Endothelial cell (in vitro differentiated cells): ENCODE measurements around the gene TTC38. TPM values are rescaled to one million over a fixed set of nuclear protein-coding genes. Genes with fewer than 3 reads are reported as not detected.

Experiments used
- DNase-seq: peaks from one replicate; pipeline ENCODE4 v3.0.0; 2021; ENCODE audit warnings: low spot score
- H3K27ac Mint-ChIP-seq: one replicate; pipeline ENCODE4 v1.8.0; 2021; ENCODE audit warnings: mixed read lengths, inconsistent platforms; ENCODE audit not compliant: unreplicated experiment
- H3K27me3 Mint-ChIP-seq: one replicate; pipeline ENCODE4 v1.8.0; 2021; ENCODE audit warnings: mild to moderate bottlenecking, moderate library complexity, mixed read lengths, inconsistent platforms; ENCODE audit not compliant: unreplicated experiment
- H3K36me3 Mint-ChIP-seq: one replicate; pipeline ENCODE4 v1.8.0; 2021; ENCODE audit warnings: mild to moderate bottlenecking, low read depth, mixed read lengths, inconsistent platforms; ENCODE audit not compliant: unreplicated experiment
- H3K4me1 Mint-ChIP-seq: one replicate; pipeline ENCODE4 v1.8.0; 2021; ENCODE audit warnings: mild to moderate bottlenecking, mixed read lengths, inconsistent platforms; ENCODE audit not compliant: unreplicated experiment
- H3K4me3 Mint-ChIP-seq: one replicate; pipeline ENCODE4 v1.8.0; 2021; ENCODE audit warnings: mild to moderate bottlenecking, mixed read lengths, inconsistent platforms; ENCODE audit not compliant: unreplicated experiment
- H3K9me3 Mint-ChIP-seq: one replicate; pipeline ENCODE4 v1.8.0; 2021; ENCODE audit warnings: mixed read lengths, inconsistent platforms; ENCODE audit not compliant: unreplicated experiment
- CTCF ChIP-seq: fragments of 200-600 bp; sonication (generic); IDR thresholded peaks from one replicate; pipeline ENCODE4 v1.5.0; 2021; ENCODE audit warnings: antibody characterized with exemption; ENCODE audit not compliant: unreplicated experiment
- total RNA-seq: library from RNA; stranded (reverse); fragmentation: NEBNext Ultra II Directional; extraction: Animal tissue kit (Norgen Biotek cat#: 25700); gene quantifications from one replicate; pipeline ENCODE4 v1.2.1, GENCODE V29; 2021; ENCODE audit not compliant: unreplicated experiment

TTC38 gene
- total RNA-seq, 1 donor from 2014 or later: 24.6 TPM

GRCh38 chr22:46250035-46250782 lies 17.6 kb upstream of the TTC38 start, which contains the start of gene CDPF1:
Gene CDPF1, minus strand, starts transcription at chr22:46250293. Its CDS starts 2,009 bp downstream, at chr22:46248284.
- Mint-ChIP-seq H3K4me1 (peaks cover 5% of the 10 kb centered on the region), H3K4me3 (peak within 1 kb of the TSS; percentile 80), H3K36me3 (no peaks in the 10 kb centered on the region), H3K9me3 (no peaks in the 10 kb centered on the region), H3K27me3 (peaks cover 3% of the 10 kb centered on the region), H3K27ac (no peak within 1 kb of the TSS)
- no peak for TF ChIP-seq CTCF
- peak; percentile 91 for DNase-seq

GRCh38 chr22:46250783-46251125 lies 17.1 kb upstream of the TTC38 start:
- Mint-ChIP-seq H3K9me3 (no peaks in the 10 kb centered on the region), H3K4me1 (peaks cover 5% of the 10 kb centered on the region), H3K4me3 (peak overlapping the region; percentile 80), H3K27me3 (peaks cover 3% of the 10 kb centered on the region), H3K27ac (no peak overlapping the region), H3K36me3 (no peaks in the 10 kb centered on the region)
- TF ChIP-seq CTCF: no peak
- no peak for DNase-seq

GRCh38 chr22:46251266-46251665 lies 16.5 kb upstream of the TTC38 start:
- Mint-ChIP-seq H3K4me1 (peaks cover 5% of the 10 kb centered on the region), H3K27me3 (peaks cover 3% of the 10 kb centered on the region), H3K4me3 (peak overlapping the region; percentile 80), H3K9me3 (no peaks in the 10 kb centered on the region), H3K36me3 (no peaks in the 10 kb centered on the region), H3K27ac (no peak overlapping the region)
- no peak for DNase-seq
- no peak for TF ChIP-seq CTCF

- Mint-ChIP-seq H3K4me1 (peaks cover 5% of the 10 kb centered on the region), H3K9me3 (no peaks in the 10 kb centered on the region), H3K27ac (no peak overlapping the region), H3K4me3 (peak overlapping the region; percentile 80), H3K36me3 (no peaks in the 10 kb centered on the region), H3K27me3 (peaks cover 3% of the 10 kb centered on the region)
- no peak for DNase-seq
- TF ChIP-seq CTCF: no peak
Measured at GRCh38 chr22:46251816-46252380, 15.9 kb upstream of the TTC38 start.

- no peak for DNase-seq
- peaks cover 11% of the 10 kb centered on the region for H3K27me3 Mint-ChIP-seq
- peaks cover under 1% of the 10 kb centered on the region for H3K4me1 Mint-ChIP-seq
- H3K9me3 Mint-ChIP-seq: no peaks in the 10 kb centered on the region
- no peak overlapping the region for H3K27ac Mint-ChIP-seq
- H3K36me3 Mint-ChIP-seq: peaks cover 1% of the 10 kb centered on the region
- H3K4me3 Mint-ChIP-seq: no peak overlapping the region
- TF ChIP-seq CTCF: no peak
Measured at GRCh38 chr22:46256358-46256958, 11.3 kb upstream of the TTC38 start.
